Renal pelvis (tissue), 4 donors: ENCODE results near the gene ZMYND11. TPM values are rescaled to one million over a fixed set of nuclear protein-coding genes. Genes with fewer than 3 reads are reported as not detected.
"Not testable (repeated sequence)": the region's sequence is repeated elsewhere in the genome, so short reads cannot be mapped to it uniquely, and the experiment has no call there.

Source experiments
- DNase-seq: peaks from one replicate; pipeline ENCODE4 v3.0.0-alpha.2; 2013
- polyA plus RNA-seq, 3 donors: library from polyadenylated mRNA; unstranded; fragments of 120-200 nt; gene quantifications; one replicate each; pipeline ENCODE4 v1.2.1, GENCODE V29; 2013; ENCODE audit not compliant: insufficient read length in 3 of 3

ZMYND11 gene
- polyA plus RNA-seq, 3 donors, result 91.4 to 111 (median 95.3) TPM

DNA sequence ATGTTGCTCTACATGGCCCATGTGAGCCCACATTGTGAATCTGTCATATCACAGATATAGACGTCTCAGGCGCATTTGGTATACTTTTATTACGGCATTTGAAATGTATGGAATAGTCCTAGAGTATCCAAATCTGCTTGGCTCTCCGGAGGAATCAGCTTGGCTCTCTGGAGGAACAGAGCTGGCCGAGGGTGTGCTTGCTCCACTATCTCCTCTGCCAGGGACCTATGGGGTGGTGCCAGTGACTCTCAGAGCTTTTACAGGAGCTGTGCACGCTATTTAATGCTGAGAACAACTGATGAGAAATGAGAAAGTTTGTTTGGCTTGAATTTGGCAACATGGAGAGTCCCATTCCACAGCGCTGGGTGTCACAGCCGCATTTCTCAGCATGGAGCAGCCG, 144.0 kb downstream of the ZMYND11 start:
- DNase-seq, result no peak

GRCh38 chr10:279655-280054, 144.4 kb downstream of the ZMYND11 start:
- DNase-seq, result no peak

- DNase-seq, result no peak
Observed at GRCh38 chr10:282294-283139, 147.3 kb downstream of the ZMYND11 start.

GRCh38 chr10:283140-283479, 147.9 kb downstream of the ZMYND11 start:
- no peak for DNase-seq

DNA sequence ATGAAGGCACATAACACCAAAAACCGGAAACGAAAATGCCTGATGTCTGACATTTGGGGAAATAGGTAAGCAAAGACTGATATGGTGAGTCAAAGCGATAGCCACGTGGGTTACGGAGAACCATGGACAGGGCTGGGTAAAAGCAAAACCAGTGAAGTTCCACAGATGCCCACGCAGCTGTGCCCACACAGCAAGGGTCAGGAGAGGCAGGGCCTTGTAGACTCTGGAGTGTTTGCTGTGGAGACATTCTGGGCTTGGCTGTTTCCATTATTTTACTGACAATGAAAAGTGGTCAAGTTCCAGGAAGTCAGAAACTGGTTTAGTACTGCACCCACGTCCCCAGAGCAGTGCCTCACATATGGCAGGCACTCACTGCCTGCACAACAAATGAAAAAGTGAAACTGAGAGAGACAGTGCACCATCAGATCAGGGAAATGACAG, 148.7 kb downstream of the ZMYND11 start:
- DNase-seq, result no peak

GRCh38 chr10:285216-285615, 150.0 kb downstream of the ZMYND11 start:
- no peak for DNase-seq

GRCh38 chr10:287026-287709, 151.9 kb downstream of the ZMYND11 start:
- no peak for DNase-seq

- no peak for DNase-seq
Observed at GRCh38 chr10:287814-288213, 152.6 kb downstream of the ZMYND11 start.

DNA sequence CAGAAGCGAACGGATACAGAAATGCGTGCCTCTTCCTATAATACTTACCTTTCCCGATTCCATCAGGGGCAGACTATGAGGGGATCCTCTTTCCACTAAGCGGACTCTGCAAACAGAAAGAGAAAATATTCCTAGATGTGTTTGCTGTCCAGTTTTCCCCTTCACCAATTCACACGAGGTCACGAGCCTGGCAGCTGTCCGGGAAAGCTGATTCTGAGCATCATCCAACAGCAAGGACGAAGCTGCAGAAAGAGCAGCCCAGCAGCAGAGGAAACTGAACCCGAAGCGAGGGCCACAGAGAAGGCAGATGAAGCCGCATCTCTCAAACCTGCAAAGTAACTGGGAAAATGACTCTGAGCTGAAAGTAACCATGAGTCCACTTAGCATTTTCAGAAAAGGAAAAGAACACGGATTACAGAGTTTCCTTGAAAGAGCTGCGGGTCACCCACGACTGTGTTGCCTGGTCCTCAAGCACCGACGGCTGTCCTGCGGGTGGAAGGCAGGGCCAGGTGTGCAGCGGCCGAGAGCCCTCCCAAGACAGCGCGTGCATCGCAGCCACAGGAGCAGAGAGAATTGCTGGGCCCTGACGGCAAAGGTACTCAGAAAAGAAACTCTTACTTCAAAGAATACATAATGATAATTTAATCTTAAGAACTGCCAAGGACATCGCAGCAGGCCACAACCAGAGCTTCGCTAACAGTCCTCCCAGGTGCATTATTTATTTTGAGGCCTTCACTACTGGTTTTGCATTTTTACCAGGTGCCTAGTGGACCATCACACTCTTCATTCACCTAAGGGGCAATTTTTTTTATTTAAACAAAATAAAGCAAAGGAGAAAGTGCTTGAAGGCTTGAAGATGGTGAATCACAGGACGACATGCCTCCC, 153.3 kb downstream of the ZMYND11 start:
- no peak for DNase-seq

DNA sequence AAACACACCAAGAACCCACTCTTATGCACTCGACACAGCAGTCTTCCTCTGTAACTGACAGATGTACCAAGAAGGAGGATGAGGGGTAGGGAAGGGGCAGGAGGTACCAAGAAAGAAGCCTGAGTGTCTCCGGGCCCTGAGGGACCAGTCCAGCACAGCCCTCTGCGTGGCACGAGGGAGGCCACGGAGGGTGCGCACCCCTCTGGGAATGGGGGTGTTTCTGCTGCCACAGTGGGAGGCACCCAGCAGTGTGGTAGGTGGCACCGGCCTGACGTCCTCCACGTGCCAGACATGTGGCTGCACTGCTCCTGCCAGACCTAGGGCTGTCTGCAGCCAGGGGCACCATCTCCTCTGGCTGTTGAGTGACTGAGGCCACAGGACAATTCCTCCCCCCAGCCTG, 154.3 kb downstream of the ZMYND11 start:
- DNase-seq, result no peak

DNA sequence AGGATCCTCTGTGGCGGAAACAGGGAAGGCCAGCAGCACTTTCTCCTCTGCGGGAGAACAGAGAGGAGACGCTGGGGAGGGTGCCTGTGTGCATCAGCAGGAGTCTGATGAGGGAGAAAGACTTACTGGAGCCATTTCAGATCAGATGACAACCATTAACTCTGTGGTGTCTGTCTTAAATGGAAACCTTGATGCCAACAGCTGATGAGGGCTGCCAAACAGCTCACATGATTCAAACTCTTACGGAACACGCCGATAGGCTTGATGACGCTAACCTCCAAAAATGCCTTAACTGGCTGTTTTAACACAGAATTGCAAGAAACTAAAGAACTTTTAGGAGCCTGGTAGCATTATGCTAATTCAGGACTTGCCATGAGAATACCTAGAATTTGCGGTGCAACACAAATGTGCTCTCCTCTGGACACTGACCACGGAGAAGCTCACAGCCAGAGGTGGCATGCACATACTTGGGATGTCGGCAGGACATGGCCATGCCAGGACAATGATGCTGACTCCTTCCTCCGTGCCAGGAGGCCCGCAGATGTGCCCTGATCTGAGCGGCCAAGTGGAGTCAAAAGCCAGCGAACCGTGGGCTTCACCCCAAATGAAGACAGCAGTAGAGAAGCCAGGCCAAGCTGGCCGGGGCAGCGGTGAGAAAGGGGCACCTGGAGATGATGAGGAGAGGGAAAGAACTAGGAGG, 154.9 kb downstream of the ZMYND11 start:
- no peak for DNase-seq

- no peak for DNase-seq
Observed at GRCh38 chr10:293636-294035, 158.4 kb downstream of the ZMYND11 start.

DNA sequence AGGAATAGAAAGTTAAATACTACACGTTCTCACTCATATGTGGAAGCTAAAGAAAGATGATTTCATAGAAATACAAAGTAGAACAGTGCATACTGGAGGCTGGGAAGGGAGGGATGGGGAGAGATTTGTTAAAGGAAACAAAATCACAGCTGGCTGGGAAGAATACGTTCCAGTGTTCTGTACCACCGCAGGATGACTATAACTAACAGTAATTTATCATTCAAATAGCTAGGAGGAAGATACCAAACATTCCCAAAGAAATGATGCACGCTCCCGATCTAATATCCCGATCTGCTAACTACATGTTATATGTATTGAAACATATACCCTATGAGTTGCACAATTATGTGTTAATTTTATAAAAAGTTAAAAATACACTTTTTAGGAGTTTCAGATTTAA, 162.3 kb downstream of the ZMYND11 start:
- DNase-seq, result no peak

DNA sequence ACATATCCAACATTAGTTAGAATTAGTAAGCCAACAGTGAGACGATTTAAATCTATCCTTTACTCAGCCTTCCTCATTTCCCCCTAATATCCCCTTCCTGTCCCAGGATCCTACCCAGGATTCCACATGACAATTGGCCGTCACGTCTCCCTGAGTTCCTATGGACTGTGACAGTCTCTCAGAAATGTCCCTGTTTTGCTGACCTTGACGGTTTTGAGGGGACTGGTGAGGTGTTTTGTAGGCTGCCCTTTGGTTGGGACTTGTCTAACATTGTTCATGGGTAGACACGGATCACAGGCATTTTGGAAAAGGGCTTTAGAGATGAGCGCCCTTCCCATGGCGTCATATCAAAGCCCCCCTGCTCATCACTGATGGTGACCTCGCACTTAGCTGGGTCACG, 162.8 kb downstream of the ZMYND11 start:
- no peak for DNase-seq

DNA sequence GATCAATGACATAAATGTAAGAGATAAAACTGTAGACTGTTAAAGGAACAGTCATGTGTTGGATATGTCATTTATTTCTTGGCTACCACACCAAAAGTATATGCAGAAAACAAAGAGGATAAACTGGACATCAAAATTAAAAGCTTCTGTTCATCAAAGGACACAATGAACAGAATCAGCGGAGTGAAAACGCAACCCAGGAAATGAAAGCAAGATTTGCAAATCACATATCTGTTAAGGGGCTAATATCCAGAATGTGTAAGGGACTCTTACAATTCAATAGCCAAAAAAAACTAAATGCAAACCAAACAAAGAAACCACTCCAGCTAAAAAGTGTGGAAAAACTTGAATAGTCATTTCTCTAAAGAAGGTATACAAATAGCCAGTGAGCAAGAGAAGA, 164.3 kb downstream of the ZMYND11 start:
- DNase-seq, result no peak

GRCh38 chr10:299969-300368, 164.7 kb downstream of the ZMYND11 start:
- no peak for DNase-seq

GRCh38 chr10:300580-300979, 165.3 kb downstream of the ZMYND11 start:
- DNase-seq, result not testable (repeated sequence)

- no peak for DNase-seq
Observed at GRCh38 chr10:301536-301935, 166.3 kb downstream of the ZMYND11 start.
